GM19238 (cell line): ENCODE measurements around the gene ARHGAP18.

ENCODE experiments used
- DNase-seq: peaks from one replicate; pipeline ENCODE4 v3.0.0; 2011; ENCODE audit warnings: low spot score; ENCODE audit not compliant: insufficient read length

The ARHGAP18 gene, protein sequence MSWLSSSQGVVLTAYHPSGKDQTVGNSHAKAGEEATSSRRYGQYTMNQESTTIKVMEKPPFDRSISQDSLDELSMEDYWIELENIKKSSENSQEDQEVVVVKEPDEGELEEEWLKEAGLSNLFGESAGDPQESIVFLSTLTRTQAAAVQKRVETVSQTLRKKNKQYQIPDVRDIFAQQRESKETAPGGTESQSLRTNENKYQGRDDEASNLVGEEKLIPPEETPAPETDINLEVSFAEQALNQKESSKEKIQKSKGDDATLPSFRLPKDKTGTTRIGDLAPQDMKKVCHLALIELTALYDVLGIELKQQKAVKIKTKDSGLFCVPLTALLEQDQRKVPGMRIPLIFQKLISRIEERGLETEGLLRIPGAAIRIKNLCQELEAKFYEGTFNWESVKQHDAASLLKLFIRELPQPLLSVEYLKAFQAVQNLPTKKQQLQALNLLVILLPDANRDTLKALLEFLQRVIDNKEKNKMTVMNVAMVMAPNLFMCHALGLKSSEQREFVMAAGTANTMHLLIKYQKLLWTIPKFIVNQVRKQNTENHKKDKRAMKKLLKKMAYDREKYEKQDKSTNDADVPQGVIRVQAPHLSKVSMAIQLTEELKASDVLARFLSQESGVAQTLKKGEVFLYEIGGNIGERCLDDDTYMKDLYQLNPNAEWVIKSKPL

DNA sequence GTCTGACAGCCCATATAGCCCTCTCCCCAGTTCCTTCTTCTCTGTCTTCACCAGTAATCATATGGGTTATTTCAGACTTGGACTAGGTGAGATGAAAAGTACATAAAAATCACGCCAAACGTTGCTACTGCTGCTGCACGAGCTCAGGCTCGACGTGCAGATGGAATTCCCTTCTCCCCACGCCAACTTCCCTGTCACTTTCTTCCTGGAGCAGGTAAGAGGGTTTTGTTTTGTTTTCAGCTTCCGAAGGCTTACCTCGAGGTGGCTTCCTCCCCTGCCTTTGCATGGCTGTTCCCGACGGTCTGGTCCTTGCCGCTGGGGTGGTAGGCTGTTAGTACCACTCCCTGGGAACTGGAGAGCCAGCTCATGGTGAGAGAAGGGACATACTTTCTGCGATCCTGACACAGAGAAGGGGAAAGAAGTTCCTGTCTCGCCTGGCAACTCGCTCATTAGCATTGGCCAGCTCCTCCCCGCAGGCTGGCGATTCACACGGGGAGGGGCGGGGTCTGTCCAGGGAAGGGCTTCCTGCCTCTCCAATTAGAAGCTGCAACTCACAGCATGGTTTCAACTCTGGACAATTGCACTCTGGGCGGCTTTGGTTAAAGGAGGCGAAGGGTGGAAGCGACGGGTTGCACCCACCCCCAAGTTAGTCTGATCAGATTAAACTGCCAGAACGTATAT is at the start of gene ARHGAP18:
Gene ARHGAP18, minus strand, starts transcription at position 409 of the 681 bp plus-strand sequence. Its CDS starts 41 bp downstream, at position 368.
- DNase-seq: peak; percentile 32

GRCh38 chr6:129755787-129756186 is 45.8 kb upstream of the ARHGAP18 start:
- DNase-seq: no peak

DNA sequence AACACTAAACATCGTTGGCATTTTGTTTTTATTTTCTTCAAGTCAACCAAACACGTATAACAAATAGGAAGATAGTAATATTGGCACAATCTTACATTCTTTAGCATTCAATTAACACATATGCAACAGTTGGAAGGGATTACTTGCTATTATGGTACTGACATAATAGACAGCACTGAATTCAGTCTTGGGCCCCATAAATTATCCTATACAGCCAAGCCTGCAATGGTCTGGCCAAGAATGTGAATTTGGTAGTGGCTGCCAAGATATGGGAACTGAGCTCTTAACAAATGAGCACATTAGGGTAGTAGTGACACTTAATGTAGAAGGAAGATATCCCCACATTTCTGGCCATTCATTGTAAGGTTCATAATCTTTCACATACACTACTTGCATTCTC is 44.8 kb upstream of the ARHGAP18 start:
- DNase-seq: no peak

DNA sequence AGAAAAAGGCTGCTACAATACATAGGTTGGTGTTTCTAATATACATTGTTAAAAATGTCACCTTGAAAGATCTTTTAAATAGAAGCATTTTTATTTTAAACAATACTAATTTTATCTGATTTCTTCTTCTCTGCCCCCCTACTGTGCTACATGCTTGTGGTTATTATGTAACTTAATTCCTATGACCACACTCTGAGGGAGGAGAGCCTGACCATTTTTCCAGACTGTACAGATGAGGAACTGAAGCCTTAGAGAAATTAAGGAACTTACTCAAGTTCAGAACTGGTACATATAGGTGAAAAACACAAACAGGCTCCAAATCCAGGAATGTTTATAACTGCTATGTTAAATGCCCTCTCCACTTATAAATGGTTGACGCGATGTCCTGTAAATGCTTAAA is 43.4 kb upstream of the ARHGAP18 start:
- DNase-seq: no peak

GRCh38 chr6:129751384-129751783 is 41.4 kb upstream of the ARHGAP18 start:
- no peak for DNase-seq

GRCh38 chr6:129750360-129750759 is 40.4 kb upstream of the ARHGAP18 start:
- DNase-seq: no peak

DNA sequence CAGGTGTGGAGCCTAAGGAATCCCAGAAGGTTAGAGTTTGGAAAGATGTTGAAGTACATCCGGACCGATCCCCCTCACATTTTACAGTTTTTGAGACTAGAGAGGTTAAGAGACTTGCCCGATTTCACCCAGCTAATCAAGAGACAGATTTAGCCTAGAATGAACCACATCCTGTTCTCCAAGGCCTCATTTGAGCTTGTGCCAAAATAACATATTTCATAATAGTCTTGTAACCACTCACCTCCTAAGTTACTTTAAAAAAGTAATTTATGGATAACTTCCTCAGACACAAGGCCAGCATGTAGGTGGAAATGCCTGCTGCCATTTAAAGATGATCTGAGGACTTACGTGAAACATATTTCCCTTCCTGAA is 39.8 kb upstream of the ARHGAP18 start:
- no peak for DNase-seq

GRCh38 chr6:129748901-129749748 is 39.1 kb upstream of the ARHGAP18 start:
- no peak for DNase-seq

DNA sequence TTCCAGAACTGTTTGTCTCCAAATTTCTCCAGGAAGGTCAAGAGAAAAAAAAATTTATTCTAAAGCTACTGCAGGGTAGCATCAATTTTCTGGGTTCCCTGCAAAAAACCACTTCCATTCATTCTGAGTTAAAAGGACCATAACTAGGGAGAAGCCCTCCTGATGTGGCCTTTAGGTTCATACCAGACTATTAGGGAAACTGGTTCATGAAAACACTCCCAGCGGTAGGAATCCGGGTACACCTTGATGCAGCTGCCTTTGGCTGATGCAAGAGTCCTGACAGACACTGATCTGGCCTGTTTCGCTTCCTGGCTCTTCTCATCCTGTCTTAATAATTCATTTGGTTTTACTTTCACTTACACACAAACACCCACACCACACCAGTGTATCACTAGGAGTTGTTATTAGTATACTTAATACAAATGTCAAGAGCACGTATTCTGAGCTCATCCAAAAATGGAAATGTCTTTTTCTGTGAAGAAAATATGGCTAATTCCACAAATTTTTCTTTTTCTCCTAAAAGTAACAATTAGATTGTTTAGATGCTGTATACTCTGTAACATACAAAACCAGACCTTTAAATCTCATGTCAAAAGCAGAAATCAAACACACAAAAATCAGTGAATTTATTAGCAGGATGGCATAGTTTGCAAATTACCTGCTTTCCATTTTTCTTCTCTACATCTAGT is 38.4 kb upstream of the ARHGAP18 start:
- DNase-seq: peak; percentile 22

GRCh38 chr6:129747588-129748112 is 37.7 kb upstream of the ARHGAP18 start:
- no peak for DNase-seq

- no peak for DNase-seq
Measured at GRCh38 chr6:129744880-129745237, 34.9 kb upstream of the ARHGAP18 start.

DNA sequence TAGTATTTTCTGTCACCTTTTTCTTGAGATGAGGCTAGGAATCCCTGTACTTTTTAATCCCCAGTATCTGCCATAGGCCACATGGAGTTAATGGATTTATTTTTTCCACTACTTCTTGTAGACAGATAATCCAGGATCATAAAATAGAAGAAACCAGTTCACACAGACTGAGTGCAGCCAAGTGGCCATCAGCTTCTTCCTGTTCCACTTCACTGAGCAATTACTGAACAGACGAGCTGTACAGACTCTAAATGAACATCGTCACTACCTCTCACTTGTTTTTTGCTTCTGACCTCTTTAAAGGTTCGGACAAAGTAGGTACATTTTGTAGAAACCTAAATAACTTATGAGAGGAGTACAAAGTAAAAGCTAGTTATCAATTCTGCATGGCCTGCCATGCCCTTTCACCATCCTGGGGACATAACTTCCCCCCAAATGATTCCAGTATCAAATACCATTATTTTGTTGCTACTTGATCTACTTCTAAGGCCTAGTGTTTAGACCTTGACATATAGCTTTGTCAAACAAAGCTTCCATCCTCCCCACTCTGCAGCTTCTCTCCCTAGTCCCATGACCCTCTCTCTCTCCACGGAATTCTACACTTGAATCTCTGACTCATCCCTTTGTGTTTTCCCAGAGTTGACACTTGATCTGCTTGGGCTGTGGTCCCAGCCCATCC is 34.4 kb upstream of the ARHGAP18 start:
- no peak for DNase-seq

DNA sequence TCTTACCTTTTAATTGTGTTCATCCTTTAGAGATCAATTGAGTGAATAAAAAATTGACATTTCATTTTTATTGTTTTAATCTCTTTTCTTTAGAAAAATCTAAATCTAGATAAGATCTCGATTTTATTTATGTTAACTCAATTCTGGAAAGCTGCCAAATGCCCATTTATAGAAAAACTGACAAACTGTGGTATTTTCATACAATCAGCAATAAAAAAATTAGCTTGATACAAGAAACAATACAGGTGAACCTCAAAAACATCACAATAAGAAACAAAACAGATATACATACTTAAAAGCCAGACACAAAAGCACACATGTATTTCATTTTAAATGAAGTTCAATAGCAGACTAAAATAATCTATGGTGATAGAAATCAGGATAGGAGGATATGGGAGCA is 30.0 kb upstream of the ARHGAP18 start:
- no peak for DNase-seq

DNA sequence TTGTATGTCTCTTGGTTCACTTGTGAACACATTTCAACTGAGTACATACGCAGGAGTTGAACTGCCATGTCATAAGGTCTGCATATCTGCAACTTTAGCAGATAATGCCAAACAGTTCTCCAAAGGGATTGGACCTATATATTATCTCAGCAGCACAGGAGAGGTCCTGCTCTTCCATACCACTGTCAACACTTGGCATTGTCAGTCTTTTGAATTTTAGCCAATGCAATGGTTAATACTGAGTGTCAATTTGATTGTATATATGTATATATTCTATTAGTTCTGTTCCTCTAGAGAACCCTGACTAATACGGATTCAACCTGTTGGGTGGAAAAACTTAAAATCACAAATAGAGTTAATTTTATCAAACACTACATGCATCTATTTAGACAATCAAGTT is 26.1 kb upstream of the ARHGAP18 start:
- no peak for DNase-seq

- no peak for DNase-seq
Measured at GRCh38 chr6:129733290-129733689, 23.3 kb upstream of the ARHGAP18 start.

DNA sequence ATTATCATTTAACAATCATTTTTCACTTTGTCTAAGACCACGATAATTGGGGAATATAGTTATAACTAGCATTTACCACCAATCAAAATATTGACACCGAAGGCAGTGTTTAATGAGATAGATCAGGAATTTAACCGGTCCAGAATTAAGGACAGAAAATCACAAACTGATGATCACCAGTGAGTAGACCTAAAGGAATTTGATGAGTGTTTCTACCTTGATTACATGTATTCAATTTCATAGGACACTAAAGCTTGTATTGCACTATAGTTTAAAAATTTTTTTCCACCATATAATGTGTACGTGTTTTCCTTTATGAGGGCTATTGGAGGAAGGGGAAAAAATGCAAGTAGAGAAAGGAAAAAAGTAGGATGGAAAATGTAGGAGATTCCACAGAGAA is 22.6 kb upstream of the ARHGAP18 start:
- no peak for DNase-seq

DNA sequence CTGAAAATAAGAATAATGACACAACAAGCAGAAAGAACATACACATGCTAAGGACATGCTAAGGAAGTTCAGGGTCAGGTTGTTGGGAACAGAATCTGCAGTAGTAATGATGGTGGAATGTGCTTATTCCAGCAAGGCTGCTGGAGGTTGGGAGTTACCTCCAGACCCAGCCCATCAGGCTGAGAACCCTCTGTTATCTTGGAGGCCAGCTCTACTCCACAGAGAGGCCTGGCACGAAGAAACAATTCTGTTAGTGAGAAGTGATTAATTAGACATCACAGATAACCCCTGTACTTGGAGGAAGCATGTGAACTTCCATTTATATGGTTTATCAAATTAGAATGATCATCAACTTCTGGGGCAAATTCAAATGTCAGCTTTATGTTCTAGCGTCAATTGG is 22.1 kb upstream of the ARHGAP18 start:
- DNase-seq: no peak

- DNase-seq: no peak
Measured at GRCh38 chr6:129731428-129731827, 21.5 kb upstream of the ARHGAP18 start.

- DNase-seq: no peak
Measured at GRCh38 chr6:129730477-129731165, 20.6 kb upstream of the ARHGAP18 start.

GRCh38 chr6:129726650-129727049 is 16.7 kb upstream of the ARHGAP18 start:
- DNase-seq: no peak
